Measurements from ENCODE around the gene GLYATL1. TPM values are rescaled to one million over a fixed set of nuclear protein-coding genes. Genes with fewer than 3 reads are reported as not detected.

The GLYATL1 gene
- total RNA-seq, 2 experiments from 2014 or later = 0.50 to 1.2 TPM

DNA sequence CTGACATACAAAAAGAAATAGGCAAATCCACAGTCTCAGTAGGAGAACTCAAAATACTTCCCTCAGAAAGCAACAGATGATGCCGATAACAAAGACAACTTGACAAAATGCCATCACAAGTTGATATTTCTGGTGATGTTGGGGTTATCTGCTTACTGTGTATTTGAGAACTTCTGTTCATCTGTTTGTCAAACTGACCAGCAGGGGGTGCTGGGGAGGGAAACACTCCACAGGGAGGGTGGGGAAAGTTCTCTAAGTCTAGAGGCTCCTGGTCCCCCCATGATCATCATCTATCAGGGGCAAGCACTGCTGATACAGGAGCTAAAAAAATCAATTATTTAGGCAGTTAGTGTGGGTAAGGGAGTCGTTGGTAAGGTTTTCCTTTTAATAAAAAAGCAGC lies 19.2 kb downstream of the GLYATL1 start:
- intact Hi-C loops (cut with DNase I, micrococcal nuclease) = loop anchor here in 1 of 2 experiments (1.0 to 5.0 kb wide), 3 partner anchors 100 to 199 kb away; no protein-coding TSS in a partner anchor
- ATAC-seq (peak; percentile 51), DNase-seq (peak; percentile 68)
- Mint-ChIP-seq H3K4me3 (no peak overlapping the region), H3K9me3 (ENCODE audit: low read depth) (no peaks in the 10 kb centered on the region), H3K4me1 (peaks cover 7% of the 10 kb centered on the region), H3K27ac (no peak overlapping the region), H3K36me3 (ENCODE audit: low read depth) (no peaks in the 10 kb centered on the region), H3K27me3 (peaks cover 5% of the 10 kb centered on the region)
- CTCF ChIA-PET = interaction anchor here (0.6 to 1.7 kb wide), 7 partner anchors 9 to 1608 kb away, joined by 3 to 7 read pairs (median 5); no protein-coding TSS in a partner anchor
- POLR2A ChIA-PET = no interaction called here

GRCh38 chr11:58963551-58964104 lies 24.3 kb downstream of the GLYATL1 start:
- H3K27ac Mint-ChIP-seq = no peak overlapping the region
- DNase-seq (no peak), ATAC-seq (no peak)
- no peaks in the 10 kb centered on the region for H3K4me1 Mint-ChIP-seq
- POLR2A ChIA-PET = no interaction called here
- H3K9me3 Mint-ChIP-seq (ENCODE audit: low read depth) = no peaks in the 10 kb centered on the region
- no peaks in the 10 kb centered on the region for H3K36me3 Mint-ChIP-seq (ENCODE audit: low read depth)
- H3K4me3 Mint-ChIP-seq = no peak overlapping the region
- intact Hi-C loops (cut with DNase I, micrococcal nuclease) = no loop called here
- CTCF ChIA-PET = interaction anchor here (0.7 to 1.9 kb wide), 2 partner anchors 189 to 194 kb away, joined by 3 to 7 read pairs; no protein-coding TSS in a partner anchor
- peaks cover 12% of the 10 kb centered on the region for H3K27me3 Mint-ChIP-seq

DNA sequence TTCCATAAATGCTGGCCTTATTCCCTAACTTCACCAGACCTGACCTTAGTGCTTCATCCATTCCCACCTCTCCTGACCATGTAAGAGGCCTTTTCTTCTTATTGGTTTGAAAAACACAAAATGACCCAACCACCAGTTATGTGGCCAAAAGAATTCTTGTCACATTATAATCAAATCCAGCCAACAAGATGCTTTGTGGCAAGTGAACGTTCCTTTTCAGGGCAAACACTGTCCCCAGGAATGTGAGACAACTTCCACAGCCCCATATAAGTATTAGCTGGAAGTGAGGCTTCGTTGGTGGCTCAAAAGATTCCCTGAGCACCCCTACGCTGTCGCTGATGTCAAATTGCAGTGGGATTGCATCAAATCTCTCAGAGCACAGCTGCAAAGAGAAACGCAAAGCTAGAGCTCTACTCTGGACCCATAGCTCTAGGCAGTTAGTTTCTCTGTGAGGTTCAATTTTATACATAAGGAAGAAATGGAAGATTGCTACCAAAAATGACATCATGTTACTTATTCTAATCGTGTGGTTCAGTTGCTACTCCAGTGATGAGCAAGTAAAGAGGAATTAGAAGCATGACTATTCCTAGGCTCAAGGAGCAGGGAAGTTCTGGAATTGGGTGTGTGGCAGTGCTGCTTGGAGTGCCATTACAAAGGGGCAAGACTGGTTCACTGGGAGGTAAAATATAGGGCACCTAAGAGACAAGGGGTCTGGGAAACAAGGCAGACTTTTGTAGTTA lies 26.1 kb downstream of the GLYATL1 start:
- CTCF ChIA-PET = no interaction called here
- Mint-ChIP-seq H3K4me3 (no peak overlapping the region), H3K27me3 (peaks cover 17% of the 10 kb centered on the region), H3K4me1 (no peaks in the 10 kb centered on the region), H3K9me3 (ENCODE audit: low read depth) (no peaks in the 10 kb centered on the region), H3K36me3 (ENCODE audit: low read depth) (no peaks in the 10 kb centered on the region), H3K27ac (no peak overlapping the region)
- intact Hi-C loops (cut with DNase I, micrococcal nuclease) = no loop called here
- ATAC-seq = no peak
- POLR2A ChIA-PET = interaction anchor here (0.6 kb wide), 1 partner anchor 961 kb away, joined by 3 read pairs; no protein-coding TSS in a partner anchor
- DNase-seq = no peak

- intact Hi-C loops (cut with DNase I, micrococcal nuclease) = no loop called here
- ATAC-seq = no peak
- peaks cover 17% of the 10 kb centered on the region for H3K27me3 Mint-ChIP-seq
- peaks cover 5% of the 10 kb centered on the region for H3K9me3 Mint-ChIP-seq (ENCODE audit: low read depth)
- H3K4me1 Mint-ChIP-seq = no peaks in the 10 kb centered on the region
- POLR2A ChIA-PET = no interaction called here
- CTCF ChIA-PET = no interaction called here
- no peaks in the 10 kb centered on the region for H3K36me3 Mint-ChIP-seq (ENCODE audit: low read depth)
- no peak overlapping the region for H3K27ac Mint-ChIP-seq
- no peak overlapping the region for H3K4me3 Mint-ChIP-seq
- no peak for DNase-seq
These were observed 29.0 kb downstream of the GLYATL1 start for GRCh38 chr11:58968251-58968711.

GRCh38 chr11:58977470-58977869 lies 38.2 kb downstream of the GLYATL1 start:
- peaks cover 7% of the 10 kb centered on the region for H3K27me3 Mint-ChIP-seq
- no peaks in the 10 kb centered on the region for H3K36me3 Mint-ChIP-seq (ENCODE audit: low read depth)
- DNase-seq (no peak), ATAC-seq (no peak)
- ChIA-PET CTCF (no interaction called here), POLR2A (no interaction called here)
- H3K4me1 Mint-ChIP-seq = no peaks in the 10 kb centered on the region
- no peak overlapping the region for H3K4me3 Mint-ChIP-seq
- no peak overlapping the region for H3K27ac Mint-ChIP-seq
- no peaks in the 10 kb centered on the region for H3K9me3 Mint-ChIP-seq (ENCODE audit: low read depth)
- intact Hi-C loops (cut with DNase I, micrococcal nuclease) = no loop called here

DNA sequence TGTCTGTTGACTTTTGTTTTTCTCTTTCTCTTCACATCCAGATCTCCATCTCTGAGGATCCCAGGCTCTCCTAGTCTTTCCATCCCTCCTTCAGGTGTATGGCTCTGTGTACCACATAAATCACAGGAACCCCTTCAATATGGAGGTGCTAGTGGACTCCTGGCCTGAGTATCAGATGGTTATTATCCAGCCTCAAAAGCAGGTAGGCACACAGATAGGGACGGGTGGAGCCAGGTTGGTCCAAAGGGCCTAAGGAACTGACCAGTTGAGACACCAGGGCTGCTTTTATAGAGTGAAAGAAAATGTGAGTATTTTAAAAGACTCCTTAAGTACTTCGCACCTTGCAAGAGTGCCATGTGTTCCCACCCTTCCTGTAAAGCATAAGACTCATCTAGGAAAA lies 39.9 kb downstream of the GLYATL1 start:
- H3K27ac Mint-ChIP-seq = no peak overlapping the region
- peaks cover 4% of the 10 kb centered on the region for H3K27me3 Mint-ChIP-seq
- CTCF ChIA-PET = interaction anchor here (1.5 kb wide), 1 partner anchor 74 kb away, joined by 3 read pairs; no protein-coding TSS in a partner anchor
- no peaks in the 10 kb centered on the region for H3K36me3 Mint-ChIP-seq (ENCODE audit: low read depth)
- ATAC-seq (no peak), DNase-seq (no peak)
- intact Hi-C loops (cut with DNase I, micrococcal nuclease) = no loop called here
- no peaks in the 10 kb centered on the region for H3K9me3 Mint-ChIP-seq (ENCODE audit: low read depth)
- POLR2A ChIA-PET = no interaction called here
- no peaks in the 10 kb centered on the region for H3K4me1 Mint-ChIP-seq
- H3K4me3 Mint-ChIP-seq = no peak overlapping the region

GRCh38 chr11:58980159-58980843 lies 41.0 kb downstream of the GLYATL1 start:
- Mint-ChIP-seq H3K36me3 (ENCODE audit: low read depth) (no peaks in the 10 kb centered on the region), H3K27ac (no peak overlapping the region), H3K4me1 (no peaks in the 10 kb centered on the region), H3K4me3 (no peak overlapping the region), H3K9me3 (ENCODE audit: low read depth) (no peaks in the 10 kb centered on the region), H3K27me3 (peaks cover 4% of the 10 kb centered on the region)
- POLR2A ChIA-PET = no interaction called here
- intact Hi-C loops (cut with DNase I, micrococcal nuclease) = loop anchor here in 1 of 2 experiments (2.0 kb wide), 1 partner anchor 20 kb away; no protein-coding TSS in a partner anchor
- CTCF ChIA-PET = no interaction called here
- no peak for ATAC-seq
- no peak for DNase-seq

DNA sequence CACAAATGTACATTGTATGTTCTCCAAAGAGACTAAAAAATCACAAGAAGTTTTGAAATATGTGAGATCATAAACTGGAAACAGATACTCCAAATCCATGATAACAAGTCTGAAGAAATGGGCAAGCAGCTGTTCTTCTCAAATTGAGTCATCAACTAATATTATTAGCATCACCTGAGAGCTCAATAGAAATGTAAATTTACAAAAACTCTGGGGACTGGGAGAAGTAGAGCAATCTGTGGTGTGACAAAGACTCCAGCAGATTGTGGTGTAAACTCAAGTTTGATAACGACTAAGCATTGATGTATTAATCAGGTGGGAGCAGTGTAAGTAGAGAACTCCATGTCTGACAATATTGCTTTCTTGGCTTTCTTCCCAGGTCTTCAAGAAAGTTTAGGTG lies 53.2 kb downstream of the GLYATL1 start:
- H3K4me1 Mint-ChIP-seq = no peaks in the 10 kb centered on the region
- POLR2A ChIA-PET = no interaction called here
- no peaks in the 10 kb centered on the region for H3K9me3 Mint-ChIP-seq (ENCODE audit: low read depth)
- intact Hi-C loops (cut with DNase I, micrococcal nuclease) = no loop called here
- H3K36me3 Mint-ChIP-seq (ENCODE audit: low read depth) = no peaks in the 10 kb centered on the region
- CTCF ChIA-PET = no interaction called here
- ATAC-seq (no peak), DNase-seq (no peak)
- peaks cover 21% of the 10 kb centered on the region for H3K27me3 Mint-ChIP-seq
- no peak overlapping the region for H3K4me3 Mint-ChIP-seq
- H3K27ac Mint-ChIP-seq = no peak overlapping the region

DNA sequence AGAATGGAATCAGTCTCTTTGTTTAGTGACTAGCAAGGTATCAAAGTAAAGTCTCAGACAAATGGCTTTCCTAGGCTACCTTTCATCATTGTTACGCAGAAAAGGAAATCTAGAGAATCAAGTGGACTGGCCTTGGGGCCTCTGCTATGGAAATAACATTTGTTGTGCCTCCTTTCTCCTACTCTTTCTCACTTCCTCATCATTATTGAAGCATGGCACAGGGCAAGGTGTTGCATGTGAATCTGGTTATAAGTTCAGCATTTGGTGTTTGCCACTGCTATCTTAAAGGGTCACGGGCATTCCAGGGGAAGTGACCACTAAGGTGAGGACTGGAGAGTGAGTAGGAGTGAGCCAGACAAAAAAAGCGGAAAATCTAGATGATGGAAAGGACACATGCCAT lies 54.9 kb downstream of the GLYATL1 start:
- ChIA-PET POLR2A (no interaction called here), CTCF (no interaction called here)
- ATAC-seq (no peak), DNase-seq (no peak)
- intact Hi-C loops (cut with DNase I, micrococcal nuclease) = no loop called here
- Mint-ChIP-seq H3K27me3 (peaks cover 14% of the 10 kb centered on the region), H3K4me3 (no peak overlapping the region), H3K4me1 (no peaks in the 10 kb centered on the region), H3K27ac (no peak overlapping the region), H3K36me3 (ENCODE audit: low read depth) (no peaks in the 10 kb centered on the region), H3K9me3 (ENCODE audit: low read depth) (no peaks in the 10 kb centered on the region)

- ChIA-PET POLR2A (no interaction called here), CTCF (no interaction called here)
- intact Hi-C loops (cut with DNase I, micrococcal nuclease) = no loop called here
- no peak for DNase-seq
- Mint-ChIP-seq H3K9me3 (ENCODE audit: low read depth) (no peaks in the 10 kb centered on the region), H3K4me3 (no peak overlapping the region), H3K36me3 (ENCODE audit: low read depth) (no peaks in the 10 kb centered on the region), H3K27me3 (peaks cover 7% of the 10 kb centered on the region), H3K4me1 (no peaks in the 10 kb centered on the region), H3K27ac (no peak overlapping the region)
- no peak for ATAC-seq
These were observed 59.4 kb downstream of the GLYATL1 start for GRCh38 chr11:58998480-58999290.

DNA sequence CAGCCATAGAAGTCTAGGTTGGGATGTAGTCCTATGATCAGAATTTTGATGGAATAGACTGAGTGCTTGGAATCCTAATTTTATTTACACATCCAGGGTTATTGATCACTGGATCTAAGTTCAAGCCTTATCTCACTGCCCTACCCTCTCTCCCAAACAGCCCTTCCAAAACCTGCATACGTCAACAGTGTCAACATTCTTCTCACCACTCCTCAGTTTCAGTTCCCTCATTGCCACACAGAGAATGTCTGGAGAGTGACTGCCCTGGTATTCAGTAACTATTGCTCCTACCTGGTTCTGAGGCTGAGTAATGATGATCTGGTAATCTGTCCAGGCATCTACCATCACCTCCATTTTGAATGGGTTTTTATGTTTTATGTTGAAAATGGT lies 60.0 kb downstream of the GLYATL1 start:
- H3K36me3 Mint-ChIP-seq (ENCODE audit: low read depth) = no peaks in the 10 kb centered on the region
- DNase-seq (no peak), ATAC-seq (no peak)
- ChIA-PET CTCF (no interaction called here), POLR2A (no interaction called here)
- H3K4me1 Mint-ChIP-seq = no peaks in the 10 kb centered on the region
- no peak overlapping the region for H3K27ac Mint-ChIP-seq
- H3K27me3 Mint-ChIP-seq = peaks cover 7% of the 10 kb centered on the region
- no peaks in the 10 kb centered on the region for H3K9me3 Mint-ChIP-seq (ENCODE audit: low read depth)
- intact Hi-C loops (cut with DNase I, micrococcal nuclease) = no loop called here
- H3K4me3 Mint-ChIP-seq = no peak overlapping the region

Measured in activated CD4-positive, alpha-beta T cell treated with anti-CD3 and anti-CD28 coated beads for 36 hours (primary cell).